T-cell (primary cell): Measurements from ENCODE around the gene NR1D1. TPM values are rescaled to one million over a fixed set of nuclear protein-coding genes. Genes with fewer than 3 reads are reported as not detected.
A peak's percentile ranks its signal among the peaks of the same experiment; 100 is the strongest.

Experiments
- ATAC-seq, 4 experiments: fragments of 200-7000 bp in 3 of 4; fragments of 150-1000 bp in 1 of 4; cut with Tn5 transposase; replicated peaks in 1 of 4; 1 replicate in 3 of 4; 2 replicates in 1 of 4; pipeline ENCODE4 v1.10.0; 2021; ENCODE audit warnings: moderate library complexity in 3 of 4, mild to moderate bottlenecking in 2 of 4, moderate number of reproducible peaks in 1 of 4
- CTCF ChIA-PET, 2 donors: fragments of 300-600 bp; sonication (Branson Sonifier 250); formaldehyde crosslinking; loops; one replicate each; lab custom pipeline; 2022; ENCODE audit warnings: antibody characterized with exemption in 2 of 2; lab: Charles Lee
- POLR2A ChIA-PET, 2 donors: fragments of 300-600 bp; sonication (Branson Sonifier 250); formaldehyde crosslinking; loops; one replicate each; lab custom pipeline; 2022; ENCODE audit warnings: antibody characterized with exemption in 2 of 2; lab: Charles Lee
- DNase-seq, 35 experiments: peaks; one replicate each; pipeline versions ENCODE4 v3.0.0 to v3.0.0-alpha.2; 2013 to 2023
- H3K27ac ChIP-seq: one replicate; pipeline ENCODE4 v1.5.1; 2013; ENCODE audit warnings: low read length
- H3K27me3 ChIP-seq, 2 experiments: replicated peaks in 1 of 2; 1 replicate in 1 of 2; 2 replicates in 1 of 2; pipeline versions ENCODE4 v1.6.1 to v1.7.0; 2013; ENCODE audit warnings: low read length in 1 of 2, mixed read lengths in 1 of 2; ENCODE audit not compliant: control insufficient read depth in 2 of 2, insufficient read depth in 2 of 2; ENCODE audit errors: extremely low read depth in 1 of 2
- H3K36me3 ChIP-seq, 2 donors: 1 replicate in 1 of 2; 2 replicates in 1 of 2; pipeline versions ENCODE4 v1.6.1 to v1.7.0; 2013; ENCODE audit warnings: low read length in 1 of 2; ENCODE audit not compliant: control insufficient read depth in 2 of 2, insufficient read depth in 1 of 2; ENCODE audit errors: extremely low read depth in 1 of 2
- H3K4me1 ChIP-seq, 2 experiments: 1 replicate in 1 of 2; 2 replicates in 1 of 2; pipeline versions ENCODE4 v1.6.1 to v1.7.0; 2013; ENCODE audit warnings: low read length in 2 of 2, mixed read lengths in 1 of 2; ENCODE audit not compliant: insufficient read depth in 2 of 2, control insufficient read depth in 1 of 2; ENCODE audit errors: extremely low read depth in 1 of 2
- H3K4me3 ChIP-seq, 2 donors: 1 replicate in 1 of 2; 2 replicates in 1 of 2; pipeline versions ENCODE4 v1.5.1 to v1.7.0; 2013; ENCODE audit warnings: mild to moderate bottlenecking in 2 of 2, low read length in 1 of 2, moderate library complexity in 1 of 2; ENCODE audit not compliant: control insufficient read depth in 1 of 2; ENCODE audit errors: extremely low read depth in 1 of 2
- H3K9me3 ChIP-seq: 2 replicates; pipeline ENCODE4 v1.7.0; 2013
- H3K27ac Mint-ChIP-seq, 2 donors: one replicate each; pipeline ENCODE4 v1.8.0; 2020 to 2021; ENCODE audit warnings: mild to moderate bottlenecking in 2 of 2, mixed read lengths in 2 of 2
- H3K27me3 Mint-ChIP-seq, 2 donors: one replicate each; pipeline ENCODE4 v1.8.0; 2021 to 2022; ENCODE audit warnings: mixed read lengths in 2 of 2
- H3K36me3 Mint-ChIP-seq: one replicate; pipeline ENCODE4 v1.8.0; 2021; ENCODE audit warnings: mixed read lengths
- H3K4me1 Mint-ChIP-seq, 3 donors: one replicate each; pipeline ENCODE4 v1.8.0; 2020 to 2022; ENCODE audit warnings: mixed read lengths in 3 of 3, mild to moderate bottlenecking in 1 of 3
- H3K4me3 Mint-ChIP-seq, 3 donors: one replicate each; pipeline ENCODE4 v1.8.0; 2020 to 2022; ENCODE audit warnings: mild to moderate bottlenecking in 3 of 3, mixed read lengths in 3 of 3, moderate library complexity in 3 of 3
- H3K9me3 Mint-ChIP-seq, 3 donors: one replicate each; pipeline ENCODE4 v1.8.0; 2020 to 2022; ENCODE audit warnings: mixed read lengths in 3 of 3
- WGBS: methylation state at CpG from one replicate; pipeline ENCODE4 v1.1.5; 2013; ENCODE audit warnings: missing lambda C conversion rate; ENCODE audit not compliant: insufficient coverage; 5-methylcytosine and 5-hydroxymethylcytosine counted together
- total RNA-seq, 35 experiments: library from RNA in 6 of 35; stranded (reverse) in 6 of 35; fragments of 120-200 nt in 1 of 35; gene quantifications; one replicate each; pipeline versions ENCODE4 v1.2.1 to v1.2.4 and lab custom pipeline; 2013 to 2026

Gene NR1D1
- total RNA-seq, 5 donors from 2014 or later (not counting 1 experiment from before 2014, with no cell fraction given), result 11.5 to 33.6 (median 21.9) TPM

DNA sequence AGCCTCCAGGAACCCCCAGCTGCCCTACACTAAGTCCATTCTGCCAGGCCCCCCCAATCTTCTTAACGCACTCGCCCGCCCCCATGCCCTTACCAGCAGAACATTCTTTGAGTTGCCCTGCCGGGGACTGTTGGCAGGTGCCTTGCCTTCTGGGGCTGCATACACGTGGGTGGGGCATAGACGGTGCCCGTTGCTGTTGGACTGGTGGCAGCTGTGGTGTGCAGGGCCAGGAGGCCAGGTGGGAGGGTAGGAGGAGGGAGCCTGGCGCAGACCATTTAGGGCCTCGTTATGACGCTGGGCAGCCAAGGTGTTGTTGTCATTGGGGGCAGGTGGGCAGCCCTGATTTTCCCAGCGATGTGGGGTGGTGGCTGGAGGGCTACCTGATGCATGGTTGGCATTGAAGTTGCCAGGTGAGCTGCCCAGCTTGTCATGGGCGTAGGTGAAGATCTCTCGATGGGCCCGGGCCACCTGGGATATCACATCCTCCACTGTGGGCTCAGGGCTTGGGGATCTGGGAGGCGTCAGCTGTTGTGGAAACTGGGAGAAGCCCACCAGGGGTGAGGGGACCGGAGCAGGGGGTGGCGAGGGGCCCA is 4.9 kb downstream of the NR1D1 start:
- Histone ChIP-seq H3K9me3 (no peaks in the 10 kb centered on the region), H3K4me3 (peak overlapping the region in 1 of 2 donors; percentile 42), H3K27ac (peak overlapping the region; percentile 93), H3K36me3 (peaks cover 14 to 51% of the 10 kb centered on the region in 2 donors), H3K4me1 (peaks cover 44 to 70% of the 10 kb centered on the region in 2 experiments), H3K27me3 (no peaks in the 10 kb centered on the region)
- Mint-ChIP-seq H3K27ac (peak overlapping the region; percentile 93 to 99), H3K27me3 (no peaks in the 10 kb centered on the region), H3K36me3 (peaks cover 23% of the 10 kb centered on the region), H3K9me3 (no peaks in the 10 kb centered on the region), H3K4me1 (peaks cover 64 to 73% (median 68%) of the 10 kb centered on the region in 3 donors), H3K4me3 (peak overlapping the region; percentile 68 to 98 (median 93))
- ATAC-seq (no peak), DNase-seq (no peak)
- CTCF ChIA-PET, result interaction anchor here in 1 of 2 donors (0.6 kb wide), 1 partner anchor 20 kb away, joined by 3 read pairs; no protein-coding TSS in a partner anchor
- POLR2A ChIA-PET, result interaction anchor here (0.5 to 0.7 kb wide), 3 partner anchors 9 to 192 kb away, joined by 3 to 6 read pairs (median 4); partner anchors contain the start of gene CDC6 (in 1 of the 2)
- WGBS, result 33% methylated on average over 12 of the region's 17 CpGs

- peak overlapping the region; percentile 93 for H3K27ac ChIP-seq
- Mint-ChIP-seq H3K27me3 (no peaks in the 10 kb centered on the region), H3K27ac (peak overlapping the region; percentile 93 to 99), H3K9me3 (no peaks in the 10 kb centered on the region), H3K4me3 (peak overlapping the region in 1 of 3 donors; percentile 93), H3K4me1 (peaks cover 59 to 69% (median 62%) of the 10 kb centered on the region in 3 donors), H3K36me3 (peaks cover 23% of the 10 kb centered on the region)
- no peak overlapping the region for H3K4me3 ChIP-seq
- ATAC-seq (no peak), DNase-seq (no peak)
- ChIA-PET CTCF (no interaction called here), POLR2A (interaction anchor here in 1 of 2 donors (0.6 kb wide), 1 partner anchor 72 kb away, joined by 6 read pairs; no protein-coding TSS in a partner anchor)
- H3K27me3 ChIP-seq, result no peaks in the 10 kb centered on the region
- H3K9me3 ChIP-seq, result no peaks in the 10 kb centered on the region
- WGBS, result 97% methylated on average over 11 of the region's 14 CpGs
- peaks cover 44 to 64% of the 10 kb centered on the region in 2 experiments for H3K4me1 ChIP-seq
- H3K36me3 ChIP-seq, result peaks cover 14 to 56% of the 10 kb centered on the region in 2 donors
Observed at GRCh38 chr17:40094874-40095273, 5.5 kb downstream of the NR1D1 start.

DNA sequence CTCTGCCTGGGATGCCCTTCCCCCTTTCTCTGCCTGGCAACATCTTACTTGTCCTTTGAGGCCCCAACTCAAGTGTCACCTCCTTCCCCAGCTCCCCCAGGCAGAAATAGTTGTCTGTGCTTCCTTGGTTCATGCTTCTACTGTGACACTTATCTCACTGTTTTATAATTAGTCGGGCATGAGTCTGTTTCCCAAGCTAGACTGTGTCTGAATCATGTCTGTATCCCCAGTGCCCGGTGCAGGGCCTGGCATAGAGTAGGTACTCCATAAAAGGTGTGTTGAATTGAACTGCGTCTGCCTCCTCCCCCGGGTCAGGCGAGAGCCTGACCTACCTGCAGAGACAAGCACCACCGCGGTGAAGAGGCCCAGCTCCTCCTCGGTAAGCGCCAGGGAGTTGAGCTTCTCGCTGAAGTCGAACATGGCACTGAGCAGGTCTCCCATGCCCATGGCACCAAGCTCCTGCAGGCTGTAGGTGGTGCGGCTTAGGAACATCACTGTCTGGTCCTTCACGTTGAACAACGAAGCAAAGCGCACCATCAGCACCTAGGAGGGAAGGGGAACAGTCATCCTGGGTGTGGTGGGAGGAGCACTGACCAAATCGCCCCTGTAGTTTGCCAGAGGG is 6.7 kb downstream of the NR1D1 start:
- Mint-ChIP-seq H3K27me3 (no peaks in the 10 kb centered on the region), H3K36me3 (peaks cover 33% of the 10 kb centered on the region), H3K4me1 (peaks cover 50 to 61% (median 53%) of the 10 kb centered on the region in 3 donors), H3K27ac (peak overlapping the region; percentile 58 to 69), H3K4me3 (no peak overlapping the region), H3K9me3 (no peaks in the 10 kb centered on the region)
- H3K27me3 ChIP-seq, result no peaks in the 10 kb centered on the region
- DNase-seq (no peak), ATAC-seq (no peak)
- CTCF ChIA-PET, result interaction anchor here in 1 of 2 donors (0.6 kb wide), 1 partner anchor 63 kb away, joined by 3 read pairs; no protein-coding TSS in a partner anchor
- peaks cover 38 to 52% of the 10 kb centered on the region in 2 experiments for H3K4me1 ChIP-seq
- no peak overlapping the region for H3K4me3 ChIP-seq
- peaks cover 17 to 67% of the 10 kb centered on the region in 2 donors for H3K36me3 ChIP-seq
- H3K27ac ChIP-seq, result peak overlapping the region; percentile 13
- 89% methylated on average over 11 of the region's 16 CpGs for WGBS
- H3K9me3 ChIP-seq, result no peaks in the 10 kb centered on the region
- POLR2A ChIA-PET, result no interaction called here

DNA sequence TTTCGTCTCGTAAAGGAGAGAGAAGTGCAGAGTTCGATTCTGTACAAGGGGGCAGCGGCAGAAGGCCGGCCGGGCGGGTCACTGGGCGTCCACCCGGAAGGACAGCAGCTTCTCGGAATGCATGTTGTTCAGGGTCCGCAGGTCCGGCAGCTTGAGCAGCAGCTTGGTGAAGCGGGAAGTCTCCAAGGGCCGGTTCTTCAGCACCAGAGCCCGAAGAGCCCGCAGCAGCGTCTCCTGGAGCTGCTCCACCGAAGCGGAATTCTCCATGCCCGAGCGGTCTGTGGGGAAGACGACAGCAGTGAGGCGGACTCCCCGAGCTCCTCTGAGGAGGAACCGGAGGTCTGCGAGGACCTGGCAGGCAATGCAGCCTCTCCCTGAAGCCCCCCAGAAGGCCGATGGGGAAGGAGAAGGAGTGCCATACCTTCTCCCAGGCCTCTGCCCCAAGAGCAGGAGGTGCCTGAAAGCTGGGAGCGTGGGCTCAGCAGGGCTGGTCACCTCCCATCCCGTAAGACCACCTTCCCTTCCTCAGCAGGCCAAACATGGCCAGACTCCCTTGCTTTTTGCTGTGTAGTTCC is 7.3 kb downstream of the NR1D1 start:
- POLR2A ChIA-PET, result no interaction called here
- ATAC-seq, result no peak
- no peak overlapping the region for H3K27ac ChIP-seq

DNA sequence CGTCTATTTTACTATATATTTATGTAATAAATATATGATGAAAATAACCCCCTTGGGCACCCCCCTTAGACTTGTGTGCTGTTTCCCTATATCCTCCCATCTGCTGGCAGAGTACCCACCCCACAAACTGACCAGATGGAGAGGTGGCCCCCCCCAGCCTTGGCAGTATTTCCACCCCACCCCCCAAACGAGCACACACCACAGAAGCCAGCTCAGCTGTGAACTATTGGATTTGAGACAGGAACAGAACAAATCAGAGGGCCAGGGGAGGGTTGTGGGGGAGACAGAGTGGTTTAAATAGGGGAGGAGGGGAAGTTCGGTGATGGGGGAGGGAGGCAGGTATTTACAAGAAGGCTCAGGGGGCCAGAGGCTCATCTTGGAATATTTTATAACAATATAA is 7.8 kb downstream of the NR1D1 start:
- peaks cover 17 to 71% of the 10 kb centered on the region in 2 donors for H3K36me3 ChIP-seq
- WGBS, result no CpG with 5 or more reads among the region's 3 CpGs
- ATAC-seq, result no peak
- no peaks in the 10 kb centered on the region for H3K9me3 ChIP-seq
- POLR2A ChIA-PET, result no interaction called here
- CTCF ChIA-PET, result no interaction called here
- H3K36me3 Mint-ChIP-seq, result peaks cover 39% of the 10 kb centered on the region
- H3K4me3 ChIP-seq, result no peak overlapping the region
- no peak for DNase-seq
- no peak overlapping the region for H3K27ac Mint-ChIP-seq
- H3K4me1 ChIP-seq, result peaks cover 27 to 41% of the 10 kb centered on the region in 2 experiments
- no peaks in the 10 kb centered on the region for H3K27me3 ChIP-seq
- no peak overlapping the region for H3K4me3 Mint-ChIP-seq
- H3K4me1 Mint-ChIP-seq, result peaks cover 39 to 50% (median 41%) of the 10 kb centered on the region in 3 donors
- no peaks in the 10 kb centered on the region for H3K27me3 Mint-ChIP-seq
- no peak overlapping the region for H3K27ac ChIP-seq
- no peaks in the 10 kb centered on the region for H3K9me3 Mint-ChIP-seq

More for the DNA sequence above, 7.3 kb downstream of the NR1D1 start:
- CTCF ChIA-PET, result interaction anchor here in 1 of 2 donors (0.6 kb wide), 1 partner anchor 64 kb away, joined by 3 read pairs; no protein-coding TSS in a partner anchor
- no peak for DNase-seq
- H3K4me3 Mint-ChIP-seq, result no peak overlapping the region
- peaks cover 32 to 46% of the 10 kb centered on the region in 2 experiments for H3K4me1 ChIP-seq
- peaks cover 44 to 55% (median 47%) of the 10 kb centered on the region in 3 donors for H3K4me1 Mint-ChIP-seq
- H3K27ac Mint-ChIP-seq, result peak overlapping the region in 1 of 2 donors; percentile 69
- WGBS, result 97% methylated on average over 27 of the region's 29 CpGs
- H3K9me3 ChIP-seq, result no peaks in the 10 kb centered on the region
- no peaks in the 10 kb centered on the region for H3K9me3 Mint-ChIP-seq
- peaks cover 17 to 71% of the 10 kb centered on the region in 2 donors for H3K36me3 ChIP-seq
- H3K4me3 ChIP-seq, result no peak overlapping the region
- no peaks in the 10 kb centered on the region for H3K27me3 Mint-ChIP-seq
- peaks cover 38% of the 10 kb centered on the region for H3K36me3 Mint-ChIP-seq
- H3K27me3 ChIP-seq, result no peaks in the 10 kb centered on the region
